Esophagus muscularis mucosa (tissue), 3 donors: Measurements from ENCODE around the gene DLK1.

ENCODE experiments used
- CTCF ChIP-seq, 3 experiments: fragments of 200-600 bp in 2 of 3; fragments of 450-650 bp in 1 of 3; sonication (generic) in 2 of 3; IDR thresholded peaks; one replicate each; pipeline ENCODE4 v1.5.1; 2017 to 2019; ENCODE audit warnings: antibody characterized with exemption in 3 of 3, mild to moderate bottlenecking in 2 of 3, moderate library complexity in 1 of 3
- POLR2AphosphoS5 ChIP-seq, 2 donors: sonication (generic); formaldehyde crosslinking; IDR thresholded peaks; one replicate each; pipeline ENCODE4 v1.6.1; 2017; ENCODE audit warnings: antibody characterized with exemption in 2 of 2

GRCh38 chr14:100702590-100702989 lies 24.1 kb upstream of the DLK1 start:
- no peak for TF ChIP-seq CTCF (IDR thresholded peaks at IDR 0.05)
- TF ChIP-seq POLR2AphosphoS5 (IDR thresholded peaks at IDR 0.05) = no peak
